ENCODE results near the gene ELMOD3. TPM values are rescaled to one million over a fixed set of nuclear protein-coding genes. Genes with fewer than 3 reads are reported as not detected.
A peak's percentile ranks its signal among the peaks of the same experiment; 100 is the strongest.
"Not testable (repeated sequence)": the region's sequence is repeated elsewhere in the genome, so short reads cannot be mapped to it uniquely, and the experiment has no call there.

Gene ELMOD3
- total RNA-seq, 1 donor from 2014 or later, result 22.2 TPM

DNA sequence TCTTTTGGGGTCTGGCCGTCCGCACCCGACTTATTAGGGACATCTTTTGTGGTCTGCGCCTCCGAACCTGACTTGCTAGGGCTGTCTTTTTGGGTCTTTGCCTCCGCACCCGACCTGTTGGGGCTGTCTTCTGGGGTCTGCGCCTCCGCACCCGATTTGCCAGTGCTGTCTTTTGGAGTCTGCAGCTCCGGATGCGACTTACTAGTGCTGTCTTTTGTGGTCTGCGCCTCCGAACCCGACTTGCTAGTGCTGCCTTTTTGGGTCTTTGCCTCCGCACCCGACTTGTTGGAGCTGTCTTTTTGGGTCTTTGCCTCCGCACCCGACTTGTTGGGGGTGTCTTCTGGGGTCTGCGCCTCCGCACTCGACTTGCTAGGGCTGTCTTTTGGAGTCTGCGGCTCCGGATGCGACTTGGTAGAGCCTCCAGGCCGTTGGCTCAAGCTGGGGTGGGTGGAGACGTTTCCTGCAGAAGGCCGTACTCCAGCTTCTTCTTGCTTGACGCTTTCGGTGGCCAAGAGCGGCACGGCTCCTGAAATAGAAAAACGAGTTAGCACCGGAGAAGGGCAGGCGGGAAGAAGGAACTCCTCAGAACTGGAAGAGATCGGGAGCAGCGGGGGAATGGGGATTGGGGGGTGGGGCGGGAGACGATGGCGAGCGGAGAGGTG lies 27.3 kb upstream of the ELMOD3 start:
- DNase-seq (ENCODE audit: extremely low spot score, unreplicated experiment), result no peak
- peaks cover 33% of the 10 kb centered on the region for H3K4me1 Mint-ChIP-seq (ENCODE audit: unreplicated experiment)
- H3K9me3 Mint-ChIP-seq, result no peaks in the 10 kb centered on the region
- TF ChIP-seq, protein P1, sequence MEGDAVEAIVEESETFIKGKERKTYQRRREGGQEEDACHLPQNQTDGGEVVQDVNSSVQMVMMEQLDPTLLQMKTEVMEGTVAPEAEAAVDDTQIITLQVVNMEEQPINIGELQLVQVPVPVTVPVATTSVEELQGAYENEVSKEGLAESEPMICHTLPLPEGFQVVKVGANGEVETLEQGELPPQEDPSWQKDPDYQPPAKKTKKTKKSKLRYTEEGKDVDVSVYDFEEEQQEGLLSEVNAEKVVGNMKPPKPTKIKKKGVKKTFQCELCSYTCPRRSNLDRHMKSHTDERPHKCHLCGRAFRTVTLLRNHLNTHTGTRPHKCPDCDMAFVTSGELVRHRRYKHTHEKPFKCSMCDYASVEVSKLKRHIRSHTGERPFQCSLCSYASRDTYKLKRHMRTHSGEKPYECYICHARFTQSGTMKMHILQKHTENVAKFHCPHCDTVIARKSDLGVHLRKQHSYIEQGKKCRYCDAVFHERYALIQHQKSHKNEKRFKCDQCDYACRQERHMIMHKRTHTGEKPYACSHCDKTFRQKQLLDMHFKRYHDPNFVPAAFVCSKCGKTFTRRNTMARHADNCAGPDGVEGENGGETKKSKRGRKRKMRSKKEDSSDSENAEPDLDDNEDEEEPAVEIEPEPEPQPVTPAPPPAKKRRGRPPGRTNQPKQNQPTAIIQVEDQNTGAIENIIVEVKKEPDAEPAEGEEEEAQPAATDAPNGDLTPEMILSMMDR (conservative IDR thresholded peaks at IDR 0.05), result no peak
- peak overlapping the region; percentile 95 for H3K27ac Mint-ChIP-seq
- H3K27me3 Mint-ChIP-seq, result no peaks in the 10 kb centered on the region
- peaks cover 17% of the 10 kb centered on the region for H3K36me3 Mint-ChIP-seq
- H3K4me3 Mint-ChIP-seq, result peak overlapping the region; percentile 97

DNA sequence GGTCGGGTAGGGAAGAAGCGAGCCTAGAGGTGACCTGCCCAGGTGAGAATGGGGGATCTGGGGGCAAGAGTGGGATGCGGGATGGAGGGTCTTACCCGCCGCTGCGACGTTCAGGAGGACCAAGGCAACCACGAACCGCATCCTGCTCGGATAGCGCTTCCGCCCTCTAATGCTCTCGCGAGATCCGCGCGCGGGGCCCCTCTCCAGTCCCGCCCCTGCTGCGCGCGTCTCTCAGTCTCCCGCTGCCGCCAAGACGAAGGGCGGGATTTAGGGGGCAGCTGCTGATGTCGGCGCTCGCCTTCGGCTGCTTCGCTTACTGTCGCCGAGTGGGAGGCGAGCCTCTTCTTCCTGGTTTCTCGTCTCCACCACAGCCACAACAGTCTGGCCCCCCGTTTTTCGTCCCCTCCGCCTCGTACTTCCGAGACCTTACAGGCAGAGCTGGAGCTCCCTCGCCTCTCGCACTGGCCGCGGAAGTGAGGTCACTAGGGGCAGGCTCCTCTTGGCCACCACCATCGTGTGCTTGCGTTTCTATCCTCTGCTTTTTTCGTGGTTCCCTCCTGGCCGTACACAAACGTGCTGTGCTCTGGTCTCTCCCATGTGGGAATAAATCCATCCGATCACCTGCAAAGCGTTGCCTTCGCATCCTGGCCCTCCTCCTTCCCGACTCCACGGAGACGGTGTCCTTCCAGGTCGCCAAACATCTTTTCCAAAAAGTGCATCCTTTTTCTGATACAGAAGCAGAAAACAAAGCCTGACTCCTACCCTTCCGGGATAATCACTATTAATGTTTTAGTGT lies 26.5 kb upstream of the ELMOD3 start, which contains the start of gene TGOLN2:
TSS of gene TGOLN2 (minus strand) at position 168 of the 796 bp plus-strand sequence. CDS start at position 141, 27 bp downstream.
- TF ChIP-seq, protein P1 (conservative IDR thresholded peaks at IDR 0.05), result no peak
- H3K27ac Mint-ChIP-seq, result peak within 1 kb of the TSS; percentile 95
- peaks cover 11% of the 10 kb centered on the region for H3K36me3 Mint-ChIP-seq
- peak within 1 kb of the TSS; percentile 97 for H3K4me3 Mint-ChIP-seq
- DNase-seq (ENCODE audit: extremely low spot score, unreplicated experiment), result peak; percentile 94
- H3K27me3 Mint-ChIP-seq, result no peaks in the 10 kb centered on the region
- H3K4me1 Mint-ChIP-seq (ENCODE audit: unreplicated experiment), result peaks cover 33% of the 10 kb centered on the region
- no peaks in the 10 kb centered on the region for H3K9me3 Mint-ChIP-seq

DNA sequence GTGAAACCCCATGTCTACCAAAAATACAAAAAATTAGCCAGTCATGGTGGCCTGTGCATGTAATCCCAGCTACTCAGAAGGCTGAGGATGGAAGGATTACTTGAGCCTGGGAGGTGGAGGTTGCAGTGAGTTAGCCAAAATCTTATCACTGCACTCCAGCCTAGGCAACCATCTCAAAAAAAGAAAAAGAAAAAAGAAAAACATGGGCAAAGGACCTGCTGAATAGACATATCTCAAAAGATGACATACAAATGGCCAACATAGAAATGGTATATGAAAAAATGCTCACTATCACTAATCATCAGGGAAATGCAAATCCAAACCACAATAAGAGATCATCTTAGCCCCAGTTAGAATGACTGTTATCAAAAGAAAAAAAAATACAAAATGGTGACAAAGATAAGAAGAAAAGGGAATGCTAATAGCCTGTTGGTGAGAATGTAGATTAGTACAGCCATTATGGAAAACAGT lies 25.4 kb upstream of the ELMOD3 start:
- H3K4me1 Mint-ChIP-seq (ENCODE audit: unreplicated experiment), result peaks cover 33% of the 10 kb centered on the region
- peak overlapping the region; percentile 37 for H3K4me3 Mint-ChIP-seq
- H3K27ac Mint-ChIP-seq, result no peak overlapping the region
- H3K27me3 Mint-ChIP-seq, result no peaks in the 10 kb centered on the region
- no peak for DNase-seq (ENCODE audit: extremely low spot score, unreplicated experiment)
- H3K36me3 Mint-ChIP-seq, result peaks cover 7% of the 10 kb centered on the region
- H3K9me3 Mint-ChIP-seq, result no peaks in the 10 kb centered on the region
- TF ChIP-seq, protein P1 (conservative IDR thresholded peaks at IDR 0.05), result no peak

DNA sequence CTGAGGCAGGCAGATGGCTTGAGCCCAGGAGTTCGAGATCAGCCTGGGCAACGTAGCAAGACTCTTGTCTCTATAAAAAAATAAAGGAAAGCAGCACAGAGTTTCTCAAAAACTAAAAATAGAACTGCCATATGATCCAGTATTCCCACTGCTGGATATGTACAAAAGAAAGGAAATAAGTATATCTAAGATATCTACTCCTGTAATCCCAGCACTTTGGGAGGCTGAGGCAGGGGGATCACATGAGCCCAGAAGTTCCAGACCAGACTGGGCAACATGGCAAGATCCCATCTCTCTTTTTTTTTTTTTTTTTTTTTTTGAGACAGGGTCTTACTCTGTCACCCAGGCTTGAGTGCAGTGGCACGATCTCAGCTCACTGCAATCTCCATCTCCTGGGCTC lies 24.9 kb upstream of the ELMOD3 start:
- H3K27ac Mint-ChIP-seq; H3K27me3 Mint-ChIP-seq; H3K4me3 Mint-ChIP-seq; H3K36me3 Mint-ChIP-seq; DNase-seq (ENCODE audit: extremely low spot score, unreplicated experiment); H3K9me3 Mint-ChIP-seq: not testable (repeated sequence)
- peaks cover 31% of the 10 kb centered on the region for H3K4me1 Mint-ChIP-seq (ENCODE audit: unreplicated experiment)

DNA sequence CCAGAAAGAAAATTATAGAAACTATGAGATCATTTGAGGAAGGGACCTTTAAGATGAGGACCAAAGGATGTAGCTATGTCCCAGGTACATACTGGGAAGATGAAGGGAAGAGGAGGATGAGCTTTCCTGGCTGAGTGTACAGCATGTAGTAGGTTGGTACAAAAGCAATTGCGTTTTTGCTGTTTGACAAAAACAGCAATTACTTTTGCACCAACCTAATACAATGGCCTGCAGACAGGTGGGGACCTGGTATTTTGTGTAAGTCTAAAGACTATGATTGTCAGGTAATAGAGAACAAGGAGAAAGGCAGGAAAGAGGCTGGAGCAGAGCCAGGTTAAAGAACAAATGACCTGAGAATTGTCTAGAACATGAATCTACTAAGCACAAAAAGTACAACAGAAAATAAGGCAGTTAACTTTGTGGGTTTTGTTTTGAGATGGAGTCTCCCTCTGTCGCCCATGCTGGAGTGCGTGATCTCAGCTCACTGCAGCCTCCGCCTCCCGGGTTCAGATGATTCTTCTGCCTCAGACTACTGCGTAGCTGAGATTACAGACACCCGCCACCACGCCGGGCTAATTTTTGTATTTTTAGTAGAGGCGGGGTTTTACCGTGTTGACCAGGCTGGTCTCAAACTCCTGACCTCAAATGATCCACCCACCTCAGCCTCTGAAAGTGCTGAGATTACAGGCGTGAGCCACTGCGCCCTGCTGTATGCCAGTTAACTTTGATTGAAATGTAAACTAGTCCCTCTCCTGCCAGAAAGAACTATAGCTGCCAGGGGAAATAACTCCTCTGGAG lies 23.5 kb upstream of the ELMOD3 start:
- Mint-ChIP-seq H3K36me3 (no peaks in the 10 kb centered on the region), H3K4me3 (no peak overlapping the region), H3K9me3 (no peaks in the 10 kb centered on the region), H3K4me1 (ENCODE audit: unreplicated experiment) (peaks cover 18% of the 10 kb centered on the region), H3K27me3 (no peaks in the 10 kb centered on the region), H3K27ac (no peak overlapping the region)
- TF ChIP-seq, protein P1 (conservative IDR thresholded peaks at IDR 0.05), result no peak
- no peak for DNase-seq (ENCODE audit: extremely low spot score, unreplicated experiment)

DNA sequence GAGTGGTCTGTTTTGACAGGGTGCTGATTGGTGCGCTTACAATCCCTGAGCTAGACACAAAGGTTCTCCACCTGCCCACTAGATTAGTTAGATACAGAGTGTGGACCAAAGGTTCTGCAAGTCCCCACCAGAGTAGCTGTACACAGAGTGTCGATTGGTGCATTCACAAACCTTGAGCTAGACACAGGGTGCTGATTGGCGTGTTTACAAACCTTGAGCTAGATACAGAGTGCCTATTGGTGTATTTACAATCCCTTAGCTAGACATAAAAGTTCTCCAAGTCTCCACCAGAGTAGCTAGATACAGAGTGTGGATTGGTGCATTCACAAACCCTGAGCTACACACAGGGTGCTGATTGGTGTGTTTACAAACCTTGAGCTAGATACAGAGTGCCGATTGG lies 20.7 kb upstream of the ELMOD3 start:
- not testable (repeated sequence) for H3K9me3 Mint-ChIP-seq; H3K27ac Mint-ChIP-seq; DNase-seq (ENCODE audit: extremely low spot score, unreplicated experiment); H3K36me3 Mint-ChIP-seq; H3K4me3 Mint-ChIP-seq; H3K4me1 Mint-ChIP-seq (ENCODE audit: unreplicated experiment); H3K27me3 Mint-ChIP-seq

Data from type B pancreatic cell (in vitro differentiated cells).